Tibial nerve (tissue), 4 donors: ENCODE data around the gene MINDY4.

Experiments used
- EP300 ChIP-seq, 2 donors: sonication (generic); formaldehyde crosslinking; IDR thresholded peaks; one replicate each; pipeline ENCODE4 v1.6.1; 2017; ENCODE audit warnings: antibody characterized with exemption in 2 of 2, mild to moderate bottlenecking in 1 of 2
- POLR2A ChIP-seq, 2 donors: fragments of 450-650 bp; IDR thresholded peaks; one replicate each; pipeline ENCODE4 v1.6.1; 2017; ENCODE audit warnings: antibody characterized with exemption in 2 of 2, mild to moderate bottlenecking in 2 of 2, moderate library complexity in 2 of 2
- TF ChIP-seq, protein P1 (sequence below), 5 experiments: fragments of 200-600 bp in 3 of 5; fragments of 450-650 bp in 2 of 5; sonication (generic) in 3 of 5; IDR thresholded peaks; one replicate each; pipeline ENCODE4 v1.5.1; 2016 to 2019; ENCODE audit warnings: antibody characterized with exemption in 5 of 5, mild to moderate bottlenecking in 3 of 5, moderate library complexity in 2 of 5

DNA sequence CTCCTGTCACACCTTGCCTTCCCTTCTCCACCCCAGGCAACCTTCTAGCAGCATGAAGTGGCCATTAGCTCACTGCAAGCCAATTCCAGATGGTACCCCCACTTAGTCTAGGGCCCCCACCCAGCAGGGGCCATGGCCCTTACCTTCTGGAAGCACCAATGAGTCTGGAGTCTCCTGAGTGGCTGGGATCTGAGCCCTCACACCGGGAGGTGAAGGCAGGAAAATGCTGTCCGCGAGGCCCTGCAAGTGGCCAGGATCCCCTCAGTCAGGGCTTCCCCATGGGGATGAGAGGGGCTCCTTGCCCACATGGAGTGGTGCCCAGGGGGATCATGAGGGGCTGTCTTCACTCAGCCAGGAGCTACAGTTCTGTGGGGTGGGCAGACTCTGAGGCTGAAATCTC is 145.0 kb downstream of the MINDY4 start:
- TF ChIP-seq, protein P1, sequence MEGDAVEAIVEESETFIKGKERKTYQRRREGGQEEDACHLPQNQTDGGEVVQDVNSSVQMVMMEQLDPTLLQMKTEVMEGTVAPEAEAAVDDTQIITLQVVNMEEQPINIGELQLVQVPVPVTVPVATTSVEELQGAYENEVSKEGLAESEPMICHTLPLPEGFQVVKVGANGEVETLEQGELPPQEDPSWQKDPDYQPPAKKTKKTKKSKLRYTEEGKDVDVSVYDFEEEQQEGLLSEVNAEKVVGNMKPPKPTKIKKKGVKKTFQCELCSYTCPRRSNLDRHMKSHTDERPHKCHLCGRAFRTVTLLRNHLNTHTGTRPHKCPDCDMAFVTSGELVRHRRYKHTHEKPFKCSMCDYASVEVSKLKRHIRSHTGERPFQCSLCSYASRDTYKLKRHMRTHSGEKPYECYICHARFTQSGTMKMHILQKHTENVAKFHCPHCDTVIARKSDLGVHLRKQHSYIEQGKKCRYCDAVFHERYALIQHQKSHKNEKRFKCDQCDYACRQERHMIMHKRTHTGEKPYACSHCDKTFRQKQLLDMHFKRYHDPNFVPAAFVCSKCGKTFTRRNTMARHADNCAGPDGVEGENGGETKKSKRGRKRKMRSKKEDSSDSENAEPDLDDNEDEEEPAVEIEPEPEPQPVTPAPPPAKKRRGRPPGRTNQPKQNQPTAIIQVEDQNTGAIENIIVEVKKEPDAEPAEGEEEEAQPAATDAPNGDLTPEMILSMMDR (IDR thresholded peaks at IDR 0.05): no peak
- TF ChIP-seq POLR2A (IDR thresholded peaks at IDR 0.05) (no peak), EP300 (IDR thresholded peaks at IDR 0.05) (no peak)
